OCI-LY7 (cell line): ENCODE data around the gene KAT6B. TPM values are rescaled to one million over a fixed set of nuclear protein-coding genes. Genes with fewer than 3 reads are reported as not detected.

Source experiments
- BruUV-seq: library from RNA; stranded (reverse); fragments of 400-500 nt; replicated peaks from 2 replicates; lab custom pipeline; 2021; lab: Mats Ljungman, UMichigan
- CTCF ChIA-PET: fragments of 300-600 bp; sonication (Branson Sonifier 250); formaldehyde crosslinking; loops from one replicate; lab custom pipeline; 2022; ENCODE audit warnings: antibody characterized with exemption; ENCODE audit not compliant: unreplicated experiment; lab: Charles Lee
- POLR2A ChIA-PET: fragments of 300-600 bp; sonication (Branson Sonifier 250); formaldehyde crosslinking; loops from one replicate; lab custom pipeline; 2022; ENCODE audit warnings: antibody characterized with exemption; lab: Charles Lee
- DNase-seq: peaks from one replicate; pipeline ENCODE4 v3.0.0-alpha.2; 2015; ENCODE audit warnings: low spot score
- H2AFZ ChIP-seq: fragments of 200-600 bp; sonication (generic), shearing (Covaris generic); 2 replicates; pipeline ENCODE4 v1.6.1; 2014; ENCODE audit warnings: mild to moderate bottlenecking, antibody characterized with exemption, low read length, moderate library complexity
- H3K27ac ChIP-seq: fragments of 200-600 bp; sonication (generic); 2 replicates; pipeline ENCODE4 v1.5.1; 2014; ENCODE audit warnings: mixed run types, low read depth, mild to moderate bottlenecking, moderate library complexity, low read length, inconsistent platforms; ENCODE audit not compliant: poor library complexity, severe bottlenecking
- H3K36me3 ChIP-seq: fragments of 200-600 bp; sonication (generic); 2 replicates; pipeline ENCODE4 v1.6.1; 2014; ENCODE audit warnings: mild to moderate bottlenecking, antibody characterized with exemption, low read length, moderate library complexity, mixed read lengths; ENCODE audit not compliant: insufficient read depth
- H3K4me1 ChIP-seq: fragments of 200-600 bp; sonication (generic); 2 replicates; pipeline ENCODE4 v1.5.1; 2014; ENCODE audit warnings: mild to moderate bottlenecking, low read length; ENCODE audit not compliant: insufficient read depth, poor library complexity, severe bottlenecking
- H3K4me2 ChIP-seq: fragments of 200-600 bp; sonication (generic); 2 replicates; pipeline ENCODE4 v1.6.1; 2014; ENCODE audit warnings: mild to moderate bottlenecking, low read length
- H3K4me3 ChIP-seq: fragments of 200-600 bp; sonication (generic); 2 replicates; pipeline ENCODE4 v1.5.1; 2014; ENCODE audit warnings: mild to moderate bottlenecking, low read depth, low read length; ENCODE audit not compliant: poor library complexity, severe bottlenecking
- H3K79me2 ChIP-seq: fragments of 200-600 bp; sonication (generic); 2 replicates; pipeline ENCODE4 v1.6.1; 2016; ENCODE audit warnings: low read depth, mild to moderate bottlenecking, low read length, moderate library complexity, mixed read lengths; ENCODE audit not compliant: insufficient read depth
- H3K9me2 ChIP-seq: fragments of 200-600 bp; sonication (generic); 2 replicates; pipeline ENCODE4 v1.6.1; 2016; ENCODE audit warnings: mild to moderate bottlenecking, low read length, mixed read lengths; ENCODE audit not compliant: insufficient read depth
- H3K9me3 ChIP-seq: fragments of 200-600 bp; sonication (generic); 2 replicates; pipeline ENCODE4 v1.6.1; 2014; ENCODE audit warnings: mild to moderate bottlenecking, mixed run types, low read length, mixed read lengths
- H4K20me1 ChIP-seq: fragments of 200-600 bp; sonication (generic); 2 replicates; pipeline ENCODE4 v1.6.1; 2014; ENCODE audit warnings: mild to moderate bottlenecking, antibody characterized with exemption, low read length, moderate library complexity, mixed read lengths; ENCODE audit not compliant: insufficient read depth
- EZH2phosphoT487 ChIP-seq: fragments of 200-600 bp; sonication (generic); IDR thresholded peaks from 2 replicates; pipeline ENCODE4 v1.6.1; 2018; ENCODE audit warnings: low read depth, borderline replicate concordance, mild to moderate bottlenecking, mixed run types, antibody characterized with exemption, low read length, moderate library complexity, mixed read lengths
- intact Hi-C: fragments of 100-400 bp; cut with micrococcal nuclease; formaldehyde crosslinking; loops from one replicate; pipeline ENCODE4 v1.10.0; 2022; ENCODE audit not compliant: unreplicated experiment
- total RNA-seq, 2 experiments: library from RNA; depleted of rRNA in 1 of 2; stranded (reverse); fragments of >200 nt in 1 of 2; shearing (Covaris generic) in 1 of 2; gene quantifications; 2 replicates each; pipeline ENCODE4 v1.2.3, GENCODE V29; 2014 to 2022
- TF ChIP-seq, protein P1 (sequence below): fragments of 200-600 bp; sonication (generic); conservative IDR thresholded peaks from 2 replicates; pipeline ENCODE4 v1.5.1; 2014; ENCODE audit warnings: mild to moderate bottlenecking, antibody characterized with exemption, low read length, moderate library complexity, mixed read lengths

Gene KAT6B
- total RNA-seq, 2 experiments from 2014 or later, result 20.8 to 40.8 TPM

DNA sequence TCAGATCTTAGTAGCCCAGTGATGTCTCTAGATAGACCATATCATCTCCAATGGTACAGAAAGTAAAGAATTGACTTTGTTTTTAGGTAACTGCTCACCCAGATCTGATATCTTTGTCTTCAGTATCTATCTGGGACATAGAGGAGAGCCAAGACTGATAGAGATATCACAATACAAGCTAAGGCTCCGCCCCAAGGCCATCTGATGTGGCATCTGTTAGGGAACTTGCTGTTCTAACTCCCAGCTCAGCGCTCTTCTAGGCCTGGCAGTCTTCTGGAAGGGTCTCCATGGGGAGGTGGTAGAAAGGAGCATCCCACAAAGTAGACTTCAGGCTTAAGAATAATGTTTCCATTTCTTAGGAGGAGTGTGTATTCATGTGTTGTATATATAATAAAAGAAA is 196.7 kb downstream of the KAT6B start:
- Histone ChIP-seq H3K4me3 (no peak overlapping the region), H3K9me2 (no peaks in the 10 kb centered on the region), H4K20me1 (no peaks in the 10 kb centered on the region), H2AFZ (no peak overlapping the region), H3K36me3 (peaks cover 41% of the 10 kb centered on the region; the same call in 1 of the 2 replicates), H3K79me2 (no peaks in the 10 kb centered on the region), H3K4me2 (no peak overlapping the region), H3K27ac (no peak overlapping the region), H3K4me1 (no peaks in the 10 kb centered on the region), H3K9me3 (no peaks in the 10 kb centered on the region)
- no TSS peak for BruUV-seq
- intact Hi-C loops, result loop anchor here (2.0 to 5.0 kb wide), 2 partner anchors 602 to 781 kb away; no protein-coding TSS in a partner anchor
- DNase-seq, result no peak
- ChIA-PET CTCF (no interaction called here), POLR2A (interaction anchor here (1.2 kb wide), 1 partner anchor 8 kb away, joined by 3 read pairs; no protein-coding TSS in a partner anchor)
- TF ChIP-seq, protein P1, sequence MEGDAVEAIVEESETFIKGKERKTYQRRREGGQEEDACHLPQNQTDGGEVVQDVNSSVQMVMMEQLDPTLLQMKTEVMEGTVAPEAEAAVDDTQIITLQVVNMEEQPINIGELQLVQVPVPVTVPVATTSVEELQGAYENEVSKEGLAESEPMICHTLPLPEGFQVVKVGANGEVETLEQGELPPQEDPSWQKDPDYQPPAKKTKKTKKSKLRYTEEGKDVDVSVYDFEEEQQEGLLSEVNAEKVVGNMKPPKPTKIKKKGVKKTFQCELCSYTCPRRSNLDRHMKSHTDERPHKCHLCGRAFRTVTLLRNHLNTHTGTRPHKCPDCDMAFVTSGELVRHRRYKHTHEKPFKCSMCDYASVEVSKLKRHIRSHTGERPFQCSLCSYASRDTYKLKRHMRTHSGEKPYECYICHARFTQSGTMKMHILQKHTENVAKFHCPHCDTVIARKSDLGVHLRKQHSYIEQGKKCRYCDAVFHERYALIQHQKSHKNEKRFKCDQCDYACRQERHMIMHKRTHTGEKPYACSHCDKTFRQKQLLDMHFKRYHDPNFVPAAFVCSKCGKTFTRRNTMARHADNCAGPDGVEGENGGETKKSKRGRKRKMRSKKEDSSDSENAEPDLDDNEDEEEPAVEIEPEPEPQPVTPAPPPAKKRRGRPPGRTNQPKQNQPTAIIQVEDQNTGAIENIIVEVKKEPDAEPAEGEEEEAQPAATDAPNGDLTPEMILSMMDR, result no peak
- no peak for TF ChIP-seq EZH2phosphoT487

DNA sequence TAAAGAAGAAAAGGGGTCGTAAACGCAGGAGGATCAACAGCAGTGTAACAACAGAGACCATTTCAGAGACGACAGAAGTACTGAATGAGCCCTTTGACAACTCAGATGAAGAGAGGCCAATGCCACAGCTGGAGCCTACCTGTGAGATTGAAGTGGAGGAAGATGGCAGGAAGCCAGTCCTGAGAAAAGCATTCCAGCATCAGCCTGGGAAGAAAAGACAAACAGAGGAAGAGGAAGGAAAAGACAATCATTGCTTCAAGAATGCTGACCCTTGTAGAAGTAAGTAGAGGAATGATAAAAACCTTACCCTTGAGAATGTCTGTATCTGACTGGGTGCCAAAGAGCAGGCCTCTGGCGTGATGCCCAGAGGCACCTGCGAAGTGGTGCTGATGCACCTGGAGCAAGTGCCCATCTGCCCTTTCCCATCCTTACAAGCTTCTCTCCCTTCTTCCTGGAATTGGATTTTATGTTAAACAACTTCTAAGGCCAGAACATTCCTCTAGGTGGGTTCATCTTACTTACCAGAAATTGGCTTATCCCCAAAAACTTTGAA is 198.6 kb downstream of the KAT6B start:
- Histone ChIP-seq H3K27ac (no peak overlapping the region), H3K9me2 (no peaks in the 10 kb centered on the region), H4K20me1 (no peaks in the 10 kb centered on the region), H3K9me3 (no peaks in the 10 kb centered on the region), H2AFZ (no peak overlapping the region), H3K4me3 (no peak overlapping the region), H3K4me1 (no peaks in the 10 kb centered on the region), H3K79me2 (no peaks in the 10 kb centered on the region), H3K36me3 (peaks cover 58% of the 10 kb centered on the region; the same call in 1 of the 2 replicates), H3K4me2 (no peak overlapping the region)
- DNase-seq, result no peak
- no TSS peak for BruUV-seq
- ChIA-PET POLR2A (no interaction called here), CTCF (no interaction called here)
- intact Hi-C loops, result loop anchor here (5.0 kb wide), 1 partner anchor 783 kb away; no protein-coding TSS in a partner anchor
- TF ChIP-seq EZH2phosphoT487, result no peak
- TF ChIP-seq, protein P1, result no peak

DNA sequence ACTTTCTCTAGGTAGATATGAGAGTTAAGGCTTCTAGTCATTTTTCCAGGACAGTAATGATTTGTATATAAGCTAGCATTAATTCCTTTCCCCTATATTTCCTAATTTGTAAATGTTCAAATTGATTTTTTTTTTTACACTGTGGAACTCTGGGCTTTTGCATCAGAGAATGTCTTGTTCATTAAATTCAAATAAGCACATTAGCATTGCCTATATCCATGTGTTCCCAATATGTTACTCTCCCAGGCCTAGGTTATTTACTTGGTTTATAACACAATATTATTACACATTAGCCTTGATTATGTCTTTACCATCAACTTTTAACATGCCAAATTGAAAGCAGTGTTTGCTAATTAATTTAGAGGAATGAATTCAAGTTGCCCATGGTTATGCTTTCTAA is 201.6 kb downstream of the KAT6B start:
- ChIA-PET POLR2A (interaction anchor here (0.6 to 1.2 kb wide), 3 partner anchors 9 to 208 kb away, joined by 3 to 4 read pairs (median 3); partner anchors contain the start of gene COMTD1), CTCF (no interaction called here)
- intact Hi-C loops, result no loop called here
- Histone ChIP-seq H3K79me2 (no peaks in the 10 kb centered on the region), H2AFZ (no peak overlapping the region), H3K27ac (no peak overlapping the region), H3K36me3 (peaks cover 48% of the 10 kb centered on the region; the same call in 1 of the 2 replicates), H3K9me2 (no peaks in the 10 kb centered on the region), H3K4me3 (no peak overlapping the region), H3K9me3 (no peaks in the 10 kb centered on the region), H3K4me2 (no peak overlapping the region), H3K4me1 (peaks cover 6% of the 10 kb centered on the region), H4K20me1 (no peaks in the 10 kb centered on the region)
- DNase-seq, result no peak
- TF ChIP-seq EZH2phosphoT487, result no peak
- TF ChIP-seq, protein P1, result no peak
- BruUV-seq, result no TSS peak
